GM12878 (cell line): ENCODE data around the gene PHLDA2. TPM values are rescaled to one million over a fixed set of nuclear protein-coding genes. Genes with fewer than 3 reads are reported as not detected.
A peak's percentile ranks its signal among the peaks of the same experiment; 100 is the strongest.

ENCODE experiments used
- ATF7 ChIP-seq: fragments of 450-650 bp; IDR thresholded peaks from 2 replicates; pipeline ENCODE4 v1.6.1; 2016; ENCODE audit warnings: low read depth, mild to moderate bottlenecking
- CHD2 ChIP-seq: IDR thresholded peaks from 2 replicates; pipeline ENCODE4 v1.6.1; 2011; ENCODE audit warnings: low read depth, low read length, improper control_type of control experiment, borderline replicate concordance
- ETV6 ChIP-seq, 2 experiments: fragments of 450-650 bp in 1 of 2; IDR thresholded peaks in 1 of 2; conservative IDR thresholded peaks in 1 of 2; 2 replicates each; pipeline ENCODE4 v1.6.1; 2014; ENCODE audit warnings: antibody characterized with exemption in 1 of 2, borderline replicate concordance in 1 of 2, low read depth in 1 of 2, mild to moderate bottlenecking in 1 of 2, moderate library complexity in 1 of 2
- JUNB ChIP-seq: IDR thresholded peaks from 2 replicates; pipeline ENCODE4 v1.6.1; 2016; ENCODE audit warnings: antibody characterized with exemption, mild to moderate bottlenecking
- KLF5 ChIP-seq: fragments of 450-650 bp; IDR thresholded peaks from 2 replicates; pipeline ENCODE4 v1.6.1; 2014; ENCODE audit warnings: mild to moderate bottlenecking; ENCODE audit not compliant: partially characterized antibody
- NBN ChIP-seq: fragments of 450-650 bp; IDR thresholded peaks from 2 replicates; pipeline ENCODE4 v1.6.1; 2016
- NFXL1 ChIP-seq: fragments of 450-650 bp; IDR thresholded peaks from 2 replicates; pipeline ENCODE4 v1.6.1; 2017; ENCODE audit warnings: antibody characterized with exemption, mild to moderate bottlenecking, borderline replicate concordance
- NRF1 ChIP-seq: conservative IDR thresholded peaks from 2 replicates; pipeline ENCODE4 v1.6.1; 2011; ENCODE audit warnings: mild to moderate bottlenecking, low read depth, low read length, improper control_type of control experiment
- PML ChIP-seq: IDR thresholded peaks from 2 replicates; pipeline ENCODE4 v1.6.1; 2012; ENCODE audit warnings: low read length, inconsistent platforms
- POLR2A ChIP-seq: IDR thresholded peaks from 2 replicates; pipeline ENCODE4 v1.6.1; 2011; ENCODE audit warnings: low read depth, mild to moderate bottlenecking, low read length
- SIX5 ChIP-seq: IDR thresholded peaks from 2 replicates; pipeline ENCODE4 v1.6.1; 2011; ENCODE audit warnings: mild to moderate bottlenecking, low read depth, low read length, moderate library complexity; ENCODE audit not compliant: severe bottlenecking
- SREBF2 ChIP-seq: IDR thresholded peaks from 2 replicates; pipeline ENCODE4 v1.6.1; 2012; ENCODE audit warnings: mild to moderate bottlenecking, low read length
- TCF7 ChIP-seq: IDR thresholded peaks from 2 replicates; pipeline ENCODE4 v1.6.1; 2014; ENCODE audit warnings: antibody characterized with exemption, borderline replicate concordance
- polyA plus RNA-seq, 11 experiments: library from polyadenylated mRNA; depleted of rRNA in 4 of 11; unstranded in 6 of 11; stranded (reverse) in 5 of 11; fragments of >200 nt; fragmentation: Nextera tagmentation in 4 of 11; fragmentation: Illumina TruSeq in 1 of 11; extraction: Ambion mirVana in 4 of 11; extraction: Trizol in 1 of 11; gene quantifications; 1 replicate in 1 of 11; 2 replicates in 10 of 11; pipeline versions ENCODE4 v1.2.1 to v1.2.3, GENCODE V29; 2011 to 2016; ENCODE audit warnings: inconsistent platforms in 2 of 11, missing spikeins in 2 of 11, low read depth in 1 of 11
- total RNA-seq, 4 experiments: library from RNA; depleted of rRNA in 3 of 4; stranded (reverse); fragments of >200 nt in 3 of 4; fragmentation: Illumina TruSeq in 1 of 4; extraction: Trizol in 1 of 4; gene quantifications; 2 replicates each; pipeline versions ENCODE4 v1.2.1 to v1.2.3, GENCODE V29; 2013 to 2021
- TF ChIP-seq, protein P1 (sequence below): IDR thresholded peaks from 2 replicates; pipeline ENCODE4 v1.6.1; 2011; ENCODE audit warnings: borderline replicate concordance, low read depth, mild to moderate bottlenecking, moderate library complexity, mixed read lengths, low read length; ENCODE audit not compliant: insufficient read depth; ENCODE audit errors: extremely low read length
- TF ChIP-seq, protein P2 (sequence below), 3 experiments: IDR thresholded peaks in 2 of 3; conservative IDR thresholded peaks in 1 of 3; 2 replicates each; pipeline ENCODE4 v1.5.1; 2011; ENCODE audit warnings: low read depth in 3 of 3, low read length in 3 of 3, mild to moderate bottlenecking in 3 of 3, control low read depth in 2 of 3, moderate library complexity in 2 of 3, inconsistent platforms in 1 of 3, mixed read lengths in 1 of 3; ENCODE audit not compliant: control insufficient read depth in 2 of 3, insufficient read depth in 1 of 3; ENCODE audit errors: extremely low read depth in 1 of 3
- TF ChIP-seq, protein P3 (sequence below): fragments of 450-650 bp; conservative IDR thresholded peaks from 2 replicates; pipeline ENCODE4 v1.6.1; 2017; ENCODE audit warnings: mild to moderate bottlenecking, moderate library complexity
- TF ChIP-seq, protein P4 (sequence below): IDR thresholded peaks from 2 replicates; pipeline ENCODE4 v1.6.1; 2011; ENCODE audit warnings: low read depth, low read length, improper control_type of control experiment, borderline replicate concordance
- TF ChIP-seq, protein P5 (sequence below): fragments of 450-650 bp; IDR thresholded peaks from 2 replicates; pipeline ENCODE4 v1.6.1; 2017; ENCODE audit warnings: mild to moderate bottlenecking, moderate library complexity

The PHLDA2 gene
- total and polyA plus RNA-seq, 10 of the 15 experiments (the other 5 are each of a cell fraction or from before 2014, with no cell fraction given) = 0.15 to 0.49 (median 0.16) TPM; not detected in 7

DNA sequence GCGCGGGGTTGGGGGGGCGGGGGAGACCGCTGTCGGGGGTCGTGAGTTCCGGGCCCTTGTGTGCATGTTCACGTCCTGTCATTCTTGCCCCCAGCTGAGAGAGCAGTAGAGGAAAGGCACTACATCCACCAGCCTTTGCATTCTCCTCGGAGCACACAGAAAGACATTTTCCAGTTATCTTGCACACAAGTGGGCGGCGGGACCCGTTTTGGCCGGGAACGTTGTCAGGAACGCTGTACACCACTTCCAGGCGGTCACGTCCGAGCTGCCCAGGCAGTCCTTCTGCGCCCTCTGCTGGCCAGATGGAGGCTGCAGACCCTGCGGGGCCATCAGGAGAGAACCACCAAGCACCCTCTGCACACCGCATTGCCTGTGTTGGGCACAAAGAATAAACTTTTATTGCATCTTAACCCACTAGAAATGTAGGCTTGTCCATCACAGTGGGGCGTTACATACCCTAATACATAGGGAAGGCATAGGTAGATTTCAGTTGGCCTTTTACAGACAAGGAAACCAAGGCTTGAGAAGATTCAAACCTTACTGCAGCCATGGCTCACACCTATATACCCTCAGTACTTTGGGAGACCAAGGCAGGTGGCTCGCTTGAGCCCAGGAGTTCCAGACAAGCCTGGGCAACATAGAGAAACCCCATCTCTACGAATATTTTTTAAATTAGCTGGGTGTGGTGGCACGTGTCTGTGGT lies 40.8 kb downstream of the PHLDA2 start (continued):
- TF ChIP-seq CHD2 (0 out of 2 replicates have a peak, but pooled peaks have one; percentile 37), NFXL1 (no peak), JUNB (no peak), KLF5 (no peak), POLR2A (no peak), TCF7 (no peak), SIX5 (no peak), ETV6 (conservative IDR thresholded peaks at IDR 0.05 in 1 of 2, IDR thresholded peaks at IDR 0.05 in 1 of 2; ENCODE audit: borderline replicate concordance in 1 of 2, low read depth in 1 of 2) (no peak), NRF1 (no peak), PML (no peak), SREBF2 (no peak), ATF7 (no peak), NBN (no peak)
- TF ChIP-seq, protein P1, sequence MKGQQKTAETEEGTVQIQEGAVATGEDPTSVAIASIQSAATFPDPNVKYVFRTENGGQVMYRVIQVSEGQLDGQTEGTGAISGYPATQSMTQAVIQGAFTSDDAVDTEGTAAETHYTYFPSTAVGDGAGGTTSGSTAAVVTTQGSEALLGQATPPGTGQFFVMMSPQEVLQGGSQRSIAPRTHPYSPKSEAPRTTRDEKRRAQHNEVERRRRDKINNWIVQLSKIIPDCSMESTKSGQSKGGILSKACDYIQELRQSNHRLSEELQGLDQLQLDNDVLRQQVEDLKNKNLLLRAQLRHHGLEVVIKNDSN = no peak
- TF ChIP-seq, protein P2, sequence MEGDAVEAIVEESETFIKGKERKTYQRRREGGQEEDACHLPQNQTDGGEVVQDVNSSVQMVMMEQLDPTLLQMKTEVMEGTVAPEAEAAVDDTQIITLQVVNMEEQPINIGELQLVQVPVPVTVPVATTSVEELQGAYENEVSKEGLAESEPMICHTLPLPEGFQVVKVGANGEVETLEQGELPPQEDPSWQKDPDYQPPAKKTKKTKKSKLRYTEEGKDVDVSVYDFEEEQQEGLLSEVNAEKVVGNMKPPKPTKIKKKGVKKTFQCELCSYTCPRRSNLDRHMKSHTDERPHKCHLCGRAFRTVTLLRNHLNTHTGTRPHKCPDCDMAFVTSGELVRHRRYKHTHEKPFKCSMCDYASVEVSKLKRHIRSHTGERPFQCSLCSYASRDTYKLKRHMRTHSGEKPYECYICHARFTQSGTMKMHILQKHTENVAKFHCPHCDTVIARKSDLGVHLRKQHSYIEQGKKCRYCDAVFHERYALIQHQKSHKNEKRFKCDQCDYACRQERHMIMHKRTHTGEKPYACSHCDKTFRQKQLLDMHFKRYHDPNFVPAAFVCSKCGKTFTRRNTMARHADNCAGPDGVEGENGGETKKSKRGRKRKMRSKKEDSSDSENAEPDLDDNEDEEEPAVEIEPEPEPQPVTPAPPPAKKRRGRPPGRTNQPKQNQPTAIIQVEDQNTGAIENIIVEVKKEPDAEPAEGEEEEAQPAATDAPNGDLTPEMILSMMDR (IDR thresholded peaks at IDR 0.05 in 2 of 3, conservative IDR thresholded peaks at IDR 0.05 in 1 of 3; ENCODE audit: control insufficient read depth in 2 of 3, extremely low read depth in 1 of 3, insufficient read depth in 1 of 3, low read depth in 3 of 3, low read length in 3 of 3) = peak; percentile 94 to 99 (median 98)
- TF ChIP-seq, protein P3, sequence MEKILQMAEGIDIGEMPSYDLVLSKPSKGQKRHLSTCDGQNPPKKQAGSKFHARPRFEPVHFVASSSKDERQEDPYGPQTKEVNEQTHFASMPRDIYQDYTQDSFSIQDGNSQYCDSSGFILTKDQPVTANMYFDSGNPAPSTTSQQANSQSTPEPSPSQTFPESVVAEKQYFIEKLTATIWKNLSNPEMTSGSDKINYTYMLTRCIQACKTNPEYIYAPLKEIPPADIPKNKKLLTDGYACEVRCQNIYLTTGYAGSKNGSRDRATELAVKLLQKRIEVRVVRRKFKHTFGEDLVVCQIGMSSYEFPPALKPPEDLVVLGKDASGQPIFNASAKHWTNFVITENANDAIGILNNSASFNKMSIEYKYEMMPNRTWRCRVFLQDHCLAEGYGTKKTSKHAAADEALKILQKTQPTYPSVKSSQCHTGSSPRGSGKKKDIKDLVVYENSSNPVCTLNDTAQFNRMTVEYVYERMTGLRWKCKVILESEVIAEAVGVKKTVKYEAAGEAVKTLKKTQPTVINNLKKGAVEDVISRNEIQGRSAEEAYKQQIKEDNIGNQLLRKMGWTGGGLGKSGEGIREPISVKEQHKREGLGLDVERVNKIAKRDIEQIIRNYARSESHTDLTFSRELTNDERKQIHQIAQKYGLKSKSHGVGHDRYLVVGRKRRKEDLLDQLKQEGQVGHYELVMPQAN = no peak
- TF ChIP-seq, protein P4, sequence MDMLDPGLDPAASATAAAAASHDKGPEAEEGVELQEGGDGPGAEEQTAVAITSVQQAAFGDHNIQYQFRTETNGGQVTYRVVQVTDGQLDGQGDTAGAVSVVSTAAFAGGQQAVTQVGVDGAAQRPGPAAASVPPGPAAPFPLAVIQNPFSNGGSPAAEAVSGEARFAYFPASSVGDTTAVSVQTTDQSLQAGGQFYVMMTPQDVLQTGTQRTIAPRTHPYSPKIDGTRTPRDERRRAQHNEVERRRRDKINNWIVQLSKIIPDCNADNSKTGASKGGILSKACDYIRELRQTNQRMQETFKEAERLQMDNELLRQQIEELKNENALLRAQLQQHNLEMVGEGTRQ = no peak
- TF ChIP-seq, protein P5, sequence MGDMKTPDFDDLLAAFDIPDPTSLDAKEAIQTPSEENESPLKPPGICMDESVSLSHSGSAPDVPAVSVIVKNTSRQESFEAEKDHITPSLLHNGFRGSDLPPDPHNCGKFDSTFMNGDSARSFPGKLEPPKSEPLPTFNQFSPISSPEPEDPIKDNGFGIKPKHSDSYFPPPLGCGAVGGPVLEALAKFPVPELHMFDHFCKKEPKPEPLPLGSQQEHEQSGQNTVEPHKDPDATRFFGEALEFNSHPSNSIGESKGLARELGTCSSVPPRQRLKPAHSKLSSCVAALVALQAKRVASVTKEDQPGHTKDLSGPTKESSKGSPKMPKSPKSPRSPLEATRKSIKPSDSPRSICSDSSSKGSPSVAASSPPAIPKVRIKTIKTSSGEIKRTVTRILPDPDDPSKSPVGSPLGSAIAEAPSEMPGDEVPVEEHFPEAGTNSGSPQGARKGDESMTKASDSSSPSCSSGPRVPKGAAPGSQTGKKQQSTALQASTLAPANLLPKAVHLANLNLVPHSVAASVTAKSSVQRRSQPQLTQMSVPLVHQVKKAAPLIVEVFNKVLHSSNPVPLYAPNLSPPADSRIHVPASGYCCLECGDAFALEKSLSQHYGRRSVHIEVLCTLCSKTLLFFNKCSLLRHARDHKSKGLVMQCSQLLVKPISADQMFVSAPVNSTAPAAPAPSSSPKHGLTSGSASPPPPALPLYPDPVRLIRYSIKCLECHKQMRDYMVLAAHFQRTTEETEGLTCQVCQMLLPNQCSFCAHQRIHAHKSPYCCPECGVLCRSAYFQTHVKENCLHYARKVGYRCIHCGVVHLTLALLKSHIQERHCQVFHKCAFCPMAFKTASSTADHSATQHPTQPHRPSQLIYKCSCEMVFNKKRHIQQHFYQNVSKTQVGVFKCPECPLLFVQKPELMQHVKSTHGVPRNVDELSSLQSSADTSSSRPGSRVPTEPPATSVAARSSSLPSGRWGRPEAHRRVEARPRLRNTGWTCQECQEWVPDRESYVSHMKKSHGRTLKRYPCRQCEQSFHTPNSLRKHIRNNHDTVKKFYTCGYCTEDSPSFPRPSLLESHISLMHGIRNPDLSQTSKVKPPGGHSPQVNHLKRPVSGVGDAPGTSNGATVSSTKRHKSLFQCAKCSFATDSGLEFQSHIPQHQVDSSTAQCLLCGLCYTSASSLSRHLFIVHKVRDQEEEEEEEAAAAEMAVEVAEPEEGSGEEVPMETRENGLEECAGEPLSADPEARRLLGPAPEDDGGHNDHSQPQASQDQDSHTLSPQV = no peak
